Measurements from ENCODE around the gene SF3B1.
"Not testable (repeated sequence)": the region's sequence is repeated elsewhere in the genome, so short reads cannot be mapped to it uniquely, and the experiment has no call there.

SF3B1 gene, protein sequence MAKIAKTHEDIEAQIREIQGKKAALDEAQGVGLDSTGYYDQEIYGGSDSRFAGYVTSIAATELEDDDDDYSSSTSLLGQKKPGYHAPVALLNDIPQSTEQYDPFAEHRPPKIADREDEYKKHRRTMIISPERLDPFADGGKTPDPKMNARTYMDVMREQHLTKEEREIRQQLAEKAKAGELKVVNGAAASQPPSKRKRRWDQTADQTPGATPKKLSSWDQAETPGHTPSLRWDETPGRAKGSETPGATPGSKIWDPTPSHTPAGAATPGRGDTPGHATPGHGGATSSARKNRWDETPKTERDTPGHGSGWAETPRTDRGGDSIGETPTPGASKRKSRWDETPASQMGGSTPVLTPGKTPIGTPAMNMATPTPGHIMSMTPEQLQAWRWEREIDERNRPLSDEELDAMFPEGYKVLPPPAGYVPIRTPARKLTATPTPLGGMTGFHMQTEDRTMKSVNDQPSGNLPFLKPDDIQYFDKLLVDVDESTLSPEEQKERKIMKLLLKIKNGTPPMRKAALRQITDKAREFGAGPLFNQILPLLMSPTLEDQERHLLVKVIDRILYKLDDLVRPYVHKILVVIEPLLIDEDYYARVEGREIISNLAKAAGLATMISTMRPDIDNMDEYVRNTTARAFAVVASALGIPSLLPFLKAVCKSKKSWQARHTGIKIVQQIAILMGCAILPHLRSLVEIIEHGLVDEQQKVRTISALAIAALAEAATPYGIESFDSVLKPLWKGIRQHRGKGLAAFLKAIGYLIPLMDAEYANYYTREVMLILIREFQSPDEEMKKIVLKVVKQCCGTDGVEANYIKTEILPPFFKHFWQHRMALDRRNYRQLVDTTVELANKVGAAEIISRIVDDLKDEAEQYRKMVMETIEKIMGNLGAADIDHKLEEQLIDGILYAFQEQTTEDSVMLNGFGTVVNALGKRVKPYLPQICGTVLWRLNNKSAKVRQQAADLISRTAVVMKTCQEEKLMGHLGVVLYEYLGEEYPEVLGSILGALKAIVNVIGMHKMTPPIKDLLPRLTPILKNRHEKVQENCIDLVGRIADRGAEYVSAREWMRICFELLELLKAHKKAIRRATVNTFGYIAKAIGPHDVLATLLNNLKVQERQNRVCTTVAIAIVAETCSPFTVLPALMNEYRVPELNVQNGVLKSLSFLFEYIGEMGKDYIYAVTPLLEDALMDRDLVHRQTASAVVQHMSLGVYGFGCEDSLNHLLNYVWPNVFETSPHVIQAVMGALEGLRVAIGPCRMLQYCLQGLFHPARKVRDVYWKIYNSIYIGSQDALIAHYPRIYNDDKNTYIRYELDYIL

DNA sequence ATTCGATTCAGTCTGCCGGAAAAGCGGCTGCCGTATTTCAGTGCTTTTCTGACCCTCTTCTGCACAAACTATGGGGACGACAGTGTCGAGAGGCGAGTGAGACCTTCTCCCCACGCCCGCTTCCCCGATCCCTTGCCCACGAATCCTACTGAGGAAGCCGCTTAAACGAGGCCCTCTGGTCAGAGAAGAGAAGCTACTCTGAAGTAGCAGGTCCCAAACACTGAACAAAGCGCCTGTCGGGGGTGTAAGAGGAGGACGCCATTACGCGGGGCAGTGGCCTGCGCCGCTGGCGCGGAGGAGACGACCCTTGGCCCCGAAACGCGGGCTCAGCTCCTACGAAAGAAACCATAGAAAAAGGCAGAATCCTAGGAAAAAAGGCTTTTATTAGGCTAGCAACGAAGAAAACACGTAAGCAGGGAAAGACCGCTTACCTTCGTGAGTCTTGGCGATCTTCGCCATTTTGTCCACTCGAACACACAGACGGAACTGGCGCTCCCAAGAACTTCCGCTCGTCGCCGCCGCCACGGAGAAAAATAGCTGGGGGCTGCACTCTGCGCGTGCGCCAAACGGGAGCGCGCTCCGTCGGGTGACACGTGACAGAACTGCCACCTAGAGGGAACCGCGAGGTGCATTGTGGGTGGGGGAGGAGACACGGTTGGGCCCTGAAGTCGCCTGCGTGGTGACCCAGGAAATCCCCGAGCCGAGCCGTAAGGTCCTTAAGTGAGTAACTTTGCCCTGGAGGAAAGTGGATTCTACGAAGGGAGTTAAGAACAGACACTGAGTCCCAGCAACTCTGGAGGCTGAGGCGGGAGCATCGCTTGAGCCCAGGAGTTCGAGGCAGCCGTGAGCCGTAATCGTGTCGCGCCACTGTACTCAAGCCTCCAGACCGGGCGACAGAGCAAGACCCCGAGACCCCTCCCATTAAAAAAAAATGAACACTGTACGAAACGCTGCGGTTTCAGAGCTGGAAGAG lies at the start of gene SF3B1:
Gene SF3B1 (minus strand): TSS at position 488 of the 973 bp plus-strand sequence. CDS start 29 bp downstream, at position 459.
- peak; percentile 94 for FAIRE-seq
- peak; percentile 85 for DNase-seq (ENCODE audit: insufficient read length, low spot score)

DNA sequence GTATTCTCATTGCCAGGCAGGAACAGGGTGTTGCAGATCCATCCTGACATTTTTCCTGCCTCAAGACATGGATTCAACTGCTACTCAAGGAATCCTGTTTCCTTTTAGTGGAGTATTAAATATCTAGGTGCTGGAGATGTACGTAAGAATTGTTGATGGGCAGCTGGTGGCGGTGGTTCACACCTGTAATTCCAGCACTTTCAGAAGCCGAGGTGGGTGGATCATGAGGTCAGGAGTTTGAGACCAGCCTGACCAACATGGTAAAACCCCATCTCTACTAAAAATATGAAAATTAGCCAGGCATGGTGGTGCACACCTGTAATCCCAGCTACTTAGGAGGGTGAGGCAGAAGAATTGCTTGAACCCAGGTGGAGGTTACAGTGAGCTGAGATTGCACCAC lies 49.4 kb upstream of the SF3B1 start:
- FAIRE-seq; DNase-seq (ENCODE audit: insufficient read length, low spot score): not testable (repeated sequence)

DNA sequence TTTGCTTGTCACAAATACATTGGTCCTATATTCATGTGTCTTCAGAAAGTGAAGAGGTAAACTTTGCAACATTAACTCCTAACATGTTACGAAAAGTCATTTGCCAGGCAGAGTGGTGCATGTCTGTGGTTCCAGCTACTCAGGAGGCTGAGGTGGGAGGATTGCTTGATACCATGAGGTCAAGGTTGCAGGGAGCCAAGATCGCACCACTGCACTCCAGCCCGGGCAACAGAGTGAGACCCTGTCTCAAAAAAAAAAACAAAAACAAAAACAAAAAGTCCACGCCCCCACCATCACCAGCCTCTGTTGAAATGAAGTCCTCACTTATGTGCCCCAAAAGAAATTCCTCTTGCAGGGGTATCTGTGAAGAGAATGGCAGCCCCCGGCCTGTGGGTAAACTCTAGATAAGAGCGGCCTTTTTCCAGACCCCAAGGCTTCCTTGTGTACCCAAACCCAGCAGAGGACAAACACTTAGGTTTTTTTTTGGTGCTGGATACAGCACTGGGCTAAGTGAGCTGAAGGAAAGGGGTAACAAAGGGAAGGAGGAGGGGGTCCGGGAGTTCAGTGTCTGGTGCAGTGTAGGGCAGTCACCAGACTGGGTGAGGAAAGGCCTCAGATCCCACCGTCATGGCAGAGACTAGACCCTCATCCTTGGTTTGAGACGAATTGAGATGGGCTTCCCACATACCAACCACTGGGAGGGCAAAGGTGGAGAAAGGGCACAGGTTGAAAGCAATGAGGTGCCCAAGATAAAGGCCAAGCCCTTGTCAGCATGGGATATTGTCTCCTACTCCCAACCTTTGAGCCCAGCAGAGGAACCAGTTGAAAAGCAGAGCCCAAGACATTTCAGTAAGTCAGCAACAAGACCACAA lies 45.6 kb upstream of the SF3B1 start:
- FAIRE-seq (no peak), DNase-seq (ENCODE audit: insufficient read length, low spot score) (no peak)

DNA sequence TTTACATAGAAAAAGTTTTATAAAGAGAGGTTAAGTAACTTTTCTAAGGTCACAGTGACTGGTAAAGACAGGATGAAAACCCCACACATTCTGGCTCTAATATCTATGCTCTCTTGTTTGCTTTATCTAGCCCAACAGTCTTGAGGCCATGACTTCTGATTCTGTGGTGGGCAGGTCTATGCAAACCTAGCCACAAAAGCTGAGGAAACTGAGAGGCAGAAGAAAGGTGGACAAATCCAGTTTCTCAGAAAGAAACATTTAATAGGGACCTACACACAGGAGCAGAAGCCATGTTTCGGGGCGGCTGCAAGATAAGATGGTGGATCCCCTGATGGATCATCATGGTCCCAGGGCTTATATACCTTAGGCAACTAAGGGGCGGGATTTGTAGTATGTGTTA lies 43.0 kb upstream of the SF3B1 start:
- FAIRE-seq (no peak), DNase-seq (ENCODE audit: insufficient read length, low spot score) (no peak)

DNA sequence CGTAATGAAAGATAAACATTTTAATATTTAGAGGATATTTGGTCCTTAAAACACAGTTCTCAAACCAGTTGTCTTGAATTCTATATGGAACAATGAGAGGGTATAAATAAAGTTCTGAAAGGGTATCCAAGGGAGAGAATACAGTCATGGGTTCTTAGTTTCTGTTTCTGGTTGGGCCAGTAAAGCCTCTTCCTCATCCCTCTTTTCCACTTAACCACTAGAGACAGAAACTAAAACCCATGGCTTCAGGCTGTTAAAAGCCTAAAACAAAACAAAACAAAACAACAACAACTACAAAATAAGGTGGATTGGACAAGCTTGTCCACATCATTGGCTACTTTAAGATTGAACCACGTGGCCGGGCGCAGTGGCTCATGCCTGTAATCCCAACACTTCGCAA lies 37.3 kb upstream of the SF3B1 start:
- DNase-seq (ENCODE audit: insufficient read length, low spot score) (no peak), FAIRE-seq (no peak)

DNA sequence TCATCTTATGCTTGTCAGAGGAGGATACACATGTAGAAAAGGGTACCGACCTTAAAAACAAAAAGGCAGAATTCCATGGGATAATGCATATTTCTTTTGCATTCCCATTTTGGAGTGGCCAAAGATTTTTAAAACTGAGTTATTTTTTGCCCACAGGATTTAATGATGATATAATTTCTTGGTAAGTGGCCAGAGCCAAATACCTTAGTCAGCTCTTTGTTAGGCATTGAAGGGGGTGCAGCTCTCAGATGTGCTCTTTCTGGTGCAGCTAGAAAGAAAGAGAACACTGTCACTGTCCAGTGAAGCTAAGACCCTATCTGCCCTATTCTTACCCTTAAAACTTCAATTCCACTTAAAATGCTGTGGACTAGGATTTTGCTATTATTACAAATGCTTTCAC lies 29.3 kb upstream of the SF3B1 start:
- no peak for DNase-seq (ENCODE audit: insufficient read length, low spot score)
- no peak for FAIRE-seq

DNA sequence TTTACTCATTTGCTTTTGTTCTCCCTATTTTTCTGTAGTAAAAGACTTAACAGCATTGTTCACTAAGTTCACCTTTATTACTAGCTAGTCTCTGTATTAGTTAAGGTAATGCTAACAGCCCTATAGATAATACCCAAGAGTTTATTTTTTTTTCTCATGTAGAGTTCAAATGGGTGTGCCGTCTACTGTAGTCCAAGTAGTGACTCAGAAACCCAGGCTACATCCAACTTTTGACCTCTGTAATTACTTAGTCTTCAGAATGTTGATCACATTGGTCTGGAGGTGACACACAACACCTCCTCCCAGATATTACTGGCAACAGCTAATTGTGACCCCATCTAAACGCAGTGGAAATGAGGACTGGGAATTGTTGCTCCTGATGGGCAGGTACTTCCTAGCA lies 26.2 kb upstream of the SF3B1 start:
- FAIRE-seq = peak; percentile 37
- no peak for DNase-seq (ENCODE audit: insufficient read length, low spot score)

DNA sequence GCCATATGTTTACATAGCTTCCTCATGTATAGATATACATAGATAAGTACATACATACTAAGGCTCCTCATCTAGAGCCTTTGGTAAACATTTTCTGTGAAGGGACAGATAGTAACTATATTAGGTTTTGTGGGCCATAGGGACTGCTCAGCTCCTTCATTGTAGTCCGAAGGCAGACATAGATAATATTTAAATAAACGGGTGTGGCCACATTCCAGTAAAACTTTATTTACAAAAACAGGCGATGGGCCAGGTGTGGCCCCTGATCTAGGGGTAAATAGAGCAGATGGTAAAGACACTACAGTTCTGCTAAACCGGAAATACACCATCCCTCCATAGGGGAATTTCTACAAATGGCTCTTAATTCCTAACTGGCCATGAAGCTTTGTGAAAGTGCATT lies 25.8 kb upstream of the SF3B1 start:
- DNase-seq (ENCODE audit: insufficient read length, low spot score) (no peak), FAIRE-seq (no peak)

DNA sequence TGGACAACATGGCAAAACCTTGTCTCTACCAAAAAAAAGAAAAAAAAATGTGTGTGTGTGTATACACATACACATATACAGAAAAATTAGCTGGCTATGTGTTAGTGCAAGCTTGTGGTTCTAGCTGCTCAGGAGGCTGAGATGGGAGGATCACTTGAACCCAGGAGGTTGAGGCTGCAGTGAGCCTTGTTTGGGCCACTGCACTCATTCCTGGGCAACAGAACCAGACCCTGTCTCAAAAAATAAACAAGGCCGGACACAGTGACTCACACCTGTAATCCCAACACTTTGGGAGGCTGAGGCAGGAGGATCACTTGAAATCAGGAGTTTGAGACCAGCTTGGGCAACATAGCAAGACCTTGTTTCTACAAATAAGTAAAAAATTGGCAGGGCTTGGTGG lies 20.6 kb upstream of the SF3B1 start:
- no peak for FAIRE-seq
- DNase-seq (ENCODE audit: insufficient read length, low spot score) = no peak

DNA sequence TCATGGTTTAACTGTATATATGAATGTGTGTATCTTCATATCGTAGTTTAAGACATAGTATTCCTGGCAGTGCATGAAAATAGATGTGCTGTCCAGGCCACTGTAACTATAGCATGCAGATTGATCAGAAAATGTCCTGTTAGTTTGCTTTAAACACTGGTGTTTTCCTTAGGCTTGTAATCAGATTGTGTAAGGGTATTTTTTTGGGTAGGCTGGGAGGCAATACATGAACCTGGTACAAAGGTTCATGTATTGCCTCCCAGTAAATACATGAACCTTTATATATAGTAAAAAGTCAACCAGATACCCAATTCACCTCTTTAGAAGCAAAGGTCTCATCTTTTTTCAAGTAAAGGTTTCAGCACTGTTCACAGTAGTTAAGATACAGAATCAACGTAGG lies 20.1 kb upstream of the SF3B1 start:
- no peak for FAIRE-seq
- DNase-seq (ENCODE audit: insufficient read length, low spot score) = no peak

DNA sequence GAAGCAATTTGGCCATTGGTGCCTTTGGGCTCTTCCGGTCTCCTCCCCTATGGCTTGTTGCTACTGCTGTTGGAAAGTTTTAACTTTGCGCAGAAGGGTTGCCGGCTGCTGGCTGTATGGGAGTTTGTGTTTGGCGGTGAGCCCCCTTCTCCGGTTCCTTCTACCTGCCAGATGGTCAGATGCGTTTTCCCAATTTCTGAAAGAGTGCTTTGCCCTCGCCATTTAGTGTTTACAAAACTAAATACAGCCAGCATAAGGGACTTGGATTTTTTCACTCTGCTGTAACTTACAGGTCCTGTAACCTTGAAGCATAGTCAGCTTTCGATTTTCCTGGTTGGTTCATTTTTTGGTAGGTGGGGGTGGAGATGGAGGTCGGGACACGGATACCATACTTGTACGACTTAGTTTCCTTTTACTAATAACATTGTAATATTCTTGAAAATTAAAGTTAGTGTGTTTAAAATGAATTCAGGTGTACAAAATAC lies 19.1 kb upstream of the SF3B1 start:
- no peak for FAIRE-seq

DNA sequence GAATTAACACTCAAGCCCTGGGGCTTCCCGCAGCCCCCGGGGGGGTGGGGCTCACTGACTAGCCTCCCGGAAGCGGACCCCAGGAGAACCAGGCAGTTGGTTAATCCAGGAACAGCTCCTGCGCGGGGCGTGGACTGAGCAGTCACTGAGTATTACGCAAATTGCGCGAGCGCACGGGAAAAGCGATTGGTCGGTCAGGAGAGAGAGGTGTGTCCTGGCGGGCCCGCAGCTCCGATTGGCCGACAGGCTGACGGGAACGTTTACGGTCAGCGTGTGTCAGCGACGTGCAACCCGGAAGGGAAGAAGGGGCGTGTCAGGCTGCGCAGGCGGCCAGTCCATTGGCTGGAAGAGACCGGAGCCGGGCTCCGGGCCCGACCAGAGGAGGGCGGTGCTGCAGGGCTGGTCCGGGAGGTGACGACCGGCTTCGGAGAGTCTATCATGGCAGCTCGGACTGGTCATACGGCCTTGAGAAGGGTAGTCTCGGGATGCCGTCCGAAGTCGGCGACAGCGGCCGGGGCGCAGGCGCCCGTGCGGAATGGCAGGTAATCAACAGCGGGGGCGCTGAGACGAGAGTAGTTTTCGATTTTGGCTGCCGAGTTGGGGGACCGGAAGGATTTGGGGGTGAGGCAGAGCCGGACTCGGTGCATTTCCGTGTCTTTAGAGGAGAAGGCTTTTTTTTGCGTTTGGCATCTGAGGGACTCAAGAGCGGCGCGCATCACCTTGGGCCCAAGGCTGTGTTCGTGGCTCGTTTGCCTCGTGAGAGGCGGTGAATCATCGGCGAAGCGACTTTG lies 18.5 kb upstream of the SF3B1 start, which contains the start of gene COQ10B:
Gene COQ10B (plus strand): TSS at position 430 of the 791 bp plus-strand sequence. CDS start 9 bp downstream, at position 439.
- DNase-seq (ENCODE audit: insufficient read length, low spot score) (peak; percentile 95), FAIRE-seq (peak; percentile 96)

More for the DNA sequence above, 19.1 kb upstream of the SF3B1 start:
- peak; percentile 44 for DNase-seq (ENCODE audit: insufficient read length, low spot score)

DNA sequence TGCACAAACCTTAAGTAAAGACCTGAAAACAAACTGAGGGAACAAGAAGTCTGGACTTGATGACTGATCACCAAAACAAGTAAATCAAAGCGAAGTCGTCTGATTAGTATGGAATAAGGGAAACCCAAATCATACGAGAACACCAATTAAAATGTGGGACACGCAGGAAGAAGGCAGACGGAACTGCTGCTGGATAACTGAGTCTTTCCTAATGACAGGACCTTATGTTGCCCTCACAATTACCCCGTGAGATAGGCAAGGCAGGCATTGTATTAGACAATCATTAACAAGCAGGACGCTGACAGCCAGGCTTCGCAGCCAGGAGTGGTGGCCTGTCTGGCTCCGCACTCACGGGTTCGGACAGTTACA lies 17.9 kb upstream of the SF3B1 start:
- FAIRE-seq = no peak
- DNase-seq (ENCODE audit: insufficient read length, low spot score) = no peak

DNA sequence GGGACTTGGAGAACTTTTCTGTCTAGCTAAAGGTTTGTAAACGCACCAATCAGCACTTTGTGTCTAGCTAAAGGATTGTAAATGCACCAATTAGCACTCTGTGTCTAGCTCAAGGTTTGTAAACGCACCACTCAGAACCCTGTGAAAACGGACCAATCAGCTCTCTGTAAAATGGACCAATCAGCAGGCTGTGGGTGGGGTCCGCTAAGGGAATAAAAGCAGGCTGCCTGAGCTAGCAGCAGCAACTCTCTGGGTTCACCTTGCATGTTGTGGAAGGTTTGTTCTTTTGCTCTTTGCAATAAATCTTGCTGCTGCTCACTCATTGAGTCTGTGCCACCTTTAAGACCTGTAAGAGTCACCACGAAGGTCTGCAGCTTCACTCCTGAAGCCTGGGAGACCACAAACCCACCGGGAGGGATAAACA lies 16.1 kb upstream of the SF3B1 start:
- DNase-seq (ENCODE audit: insufficient read length, low spot score); FAIRE-seq: not testable (repeated sequence)

DNA sequence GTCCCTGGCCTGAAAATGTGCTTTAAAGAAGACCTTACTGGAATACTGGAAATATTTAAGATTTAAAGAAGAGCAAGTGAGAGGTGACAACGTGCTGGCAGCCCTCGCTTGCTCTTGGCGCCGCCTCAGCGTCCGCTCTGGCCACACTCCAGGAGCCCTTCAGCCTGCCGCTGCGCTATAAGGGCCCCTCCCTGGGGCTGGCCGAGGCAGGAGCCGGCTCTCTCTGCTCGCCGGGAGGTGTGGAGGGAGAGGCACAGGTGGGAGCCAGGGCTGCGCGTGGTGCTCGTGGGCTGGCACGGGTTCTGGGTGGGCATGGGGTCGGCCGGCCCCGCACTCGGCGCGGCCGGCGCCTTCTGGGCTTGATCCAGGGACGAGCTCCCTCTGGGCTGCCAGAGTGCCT lies 15.6 kb upstream of the SF3B1 start:
- DNase-seq (ENCODE audit: insufficient read length, low spot score) (no peak), FAIRE-seq (no peak)

DNA sequence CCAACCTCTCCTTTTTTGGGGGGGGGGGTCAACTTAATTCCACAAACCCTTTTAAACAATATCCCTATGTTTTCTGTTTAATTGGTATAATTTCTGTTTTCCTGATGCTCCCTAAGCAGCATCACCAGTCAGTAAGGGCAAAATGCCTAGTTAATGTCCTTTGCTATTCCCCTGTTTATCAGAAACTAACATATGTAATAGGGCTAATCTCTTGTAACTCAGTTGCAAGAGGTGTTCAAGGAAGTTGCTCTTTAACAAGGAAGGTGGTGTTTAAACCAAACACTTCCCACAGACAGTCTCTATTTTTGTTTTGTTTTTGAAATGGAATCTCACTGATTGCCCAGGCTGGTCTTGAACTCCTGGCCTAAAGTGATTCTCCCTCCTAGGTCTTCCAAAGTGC lies 12.0 kb upstream of the SF3B1 start:
- DNase-seq (ENCODE audit: insufficient read length, low spot score) = no peak
- FAIRE-seq = no peak

DNA sequence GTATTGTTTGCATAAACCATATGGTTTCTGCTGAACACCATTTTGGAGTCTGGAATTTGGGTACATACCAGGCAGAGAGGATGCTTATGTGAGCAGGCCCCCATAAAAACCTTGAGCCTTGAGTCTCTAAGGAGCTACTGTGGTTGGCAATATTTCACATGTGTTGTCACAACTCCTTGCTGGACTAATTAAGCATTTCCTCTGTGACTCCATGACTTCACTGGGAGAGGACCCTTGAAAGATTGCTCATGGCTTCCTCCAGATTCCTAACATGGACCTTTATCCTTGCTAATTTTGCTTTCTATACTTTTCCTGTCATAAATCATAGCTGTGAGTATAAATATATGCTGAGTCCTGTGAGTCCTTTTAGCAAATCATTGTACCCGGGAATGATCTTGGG lies 10.9 kb upstream of the SF3B1 start:
- FAIRE-seq (no peak), DNase-seq (ENCODE audit: insufficient read length, low spot score) (no peak)

DNA sequence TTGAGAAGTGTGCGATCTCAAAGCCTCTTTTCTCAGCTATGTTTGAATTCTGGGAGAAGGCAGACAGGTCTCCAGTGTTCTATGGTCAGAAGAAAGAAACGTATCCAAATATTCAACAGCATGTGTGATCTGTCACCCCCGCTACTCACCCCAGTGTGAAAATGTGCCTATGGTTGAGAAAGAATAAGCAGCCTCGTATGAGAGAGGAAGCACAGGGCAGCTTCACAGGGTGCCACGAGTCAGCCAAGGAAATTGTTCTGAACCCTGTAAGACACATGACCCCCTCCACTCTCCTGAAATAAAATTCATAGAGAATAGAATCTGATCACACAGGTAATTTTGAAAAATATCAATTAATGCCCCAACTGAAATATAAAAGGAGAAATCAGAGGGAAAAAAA lies 8.0 kb upstream of the SF3B1 start:
- FAIRE-seq (no peak), DNase-seq (ENCODE audit: insufficient read length, low spot score) (no peak)

All from GM19239 (cell line).